SK-N-SH treated with all-trans-retinoic acid at 6 μM for 48 hours (cell line): ENCODE data around the gene ARHGAP22.

ENCODE experiments used
- CREB5 ChIP-seq: fragments of 250-450 bp; sonication (Bioruptor Pico); IDR thresholded peaks from 2 replicates; pipeline ENCODE4 v1.5.1; 2020; ENCODE audit warnings: low read depth, mild to moderate bottlenecking, moderate library complexity
- ESRRG ChIP-seq: fragments of 250-450 bp; sonication (Bioruptor Pico); IDR thresholded peaks from 2 replicates; pipeline ENCODE4 v1.6.1; 2021; ENCODE audit warnings: mild to moderate bottlenecking
- RARB ChIP-seq: fragments of 250-450 bp; sonication (Bioruptor Pico); IDR thresholded peaks from 2 replicates; pipeline ENCODE4 v1.8.0; 2021; ENCODE audit warnings: mild to moderate bottlenecking, moderate library complexity
- TSHZ2 ChIP-seq: fragments of 250-450 bp; sonication (Bioruptor Pico); IDR thresholded peaks from 2 replicates; pipeline ENCODE4 v1.5.0; 2020; ENCODE audit warnings: mild to moderate bottlenecking, moderate library complexity
- ZNF565 ChIP-seq: fragments of 450-650 bp; formaldehyde crosslinking; conservative IDR thresholded peaks from 2 replicates; pipeline ENCODE4 v1.5.0; 2020; ENCODE audit warnings: low read depth, mild to moderate bottlenecking, moderate library complexity

- TF ChIP-seq RARB (CRISPR knock-in tag) (no peak), ESRRG (no peak), CREB5 (CRISPR knock-in tag) (no peak), ZNF565 (CRISPR knock-in tag) (no peak), TSHZ2 (CRISPR knock-in tag) (no peak)
Measured at GRCh38 chr10:48574322-48574796, 30.5 kb downstream of the ARHGAP22 start.
